SK-N-SH (cell line): ENCODE results near the gene TFAP2A. TPM values are rescaled to one million over a fixed set of nuclear protein-coding genes. Genes with fewer than 3 reads are reported as not detected.

Experiments
- CTCF ChIA-PET: fragments of 300-600, 350-600 bp; formaldehyde crosslinking; extraction: SDS; loops from one replicate; lab custom pipeline; 2021; lab: Yijun Ruan, JAX
- POLR2A ChIA-PET: fragments of 350-600 bp; sonication (Branson Sonifier 250); formaldehyde crosslinking; extraction: SDS; loops from one replicate; lab custom pipeline; 2020; ENCODE audit warnings: antibody characterized with exemption, inconsistent platforms; lab: Yijun Ruan, JAX
- DNase-seq: peaks from one replicate; pipeline ENCODE4 v3.0.0; 2012
- H2AFZ ChIP-seq: fragments of 200-600 bp; sonication (generic); 2 replicates; pipeline ENCODE4 v1.8.1; 2016; ENCODE audit warnings: antibody characterized with exemption, mild to moderate bottlenecking, low read depth
- H3F3A ChIP-seq: fragments of 200-600 bp; sonication (generic); replicated peaks from 2 replicates; pipeline ENCODE3; 2016; ENCODE audit warnings: antibody characterized with exemption, mild to moderate bottlenecking; ENCODE audit not compliant: insufficient read depth
- H3K27ac ChIP-seq, 2 experiments: fragments of 200-500 bp in 1 of 2; fragments of 200-600 bp in 1 of 2; sonication (Bioruptor generic) in 1 of 2; sonication (generic), shearing (Covaris generic) in 1 of 2; 2 replicates each; pipeline versions ENCODE4 v1.5.1 to v1.6.1; 2014 to 2016; ENCODE audit warnings: low read depth in 2 of 2, inconsistent platforms in 1 of 2, low read length in 1 of 2, mild to moderate bottlenecking in 1 of 2, mixed read lengths in 1 of 2
- H3K27me3 ChIP-seq: fragments of 200-600 bp; sonication (generic), shearing (Covaris generic); 2 replicates; pipeline ENCODE4 v1.6.1; 2016; ENCODE audit warnings: mixed run types; ENCODE audit not compliant: insufficient read depth
- H3K36me3 ChIP-seq, 2 experiments: fragments of 200-500 bp in 1 of 2; fragments of 200-600 bp in 1 of 2; sonication (Bioruptor generic) in 1 of 2; sonication (generic) in 1 of 2; replicated peaks in 1 of 2; 2 replicates each; pipeline versions ENCODE3 to v1.5.1; 2014 to 2016; ENCODE audit warnings: low read length in 1 of 2, mild to moderate bottlenecking in 1 of 2; ENCODE audit not compliant: insufficient read depth in 2 of 2, control insufficient read depth in 1 of 2
- H3K4me1 ChIP-seq, 2 experiments: fragments of 200-500 bp in 1 of 2; fragments of 200-600 bp in 1 of 2; sonication (Bioruptor generic) in 1 of 2; sonication (generic), shearing (Covaris generic) in 1 of 2; 2 replicates each; pipeline versions ENCODE4 v1.5.1 to v1.6.1; 2014 to 2016; ENCODE audit warnings: low read depth in 1 of 2, low read length in 1 of 2, mixed run types in 1 of 2; ENCODE audit not compliant: insufficient read depth in 2 of 2, control insufficient read depth in 1 of 2
- H3K4me2 ChIP-seq: fragments of 200-600 bp; sonication (generic), shearing (Covaris generic); 2 replicates; pipeline ENCODE4 v1.6.1; 2017; ENCODE audit warnings: mixed run types
- H3K4me3 ChIP-seq, 2 experiments: fragments of 200-500 bp in 1 of 2; fragments of 200-600 bp in 1 of 2; sonication (Bioruptor generic) in 1 of 2; sonication (generic), shearing (Covaris generic) in 1 of 2; 2 replicates each; pipeline versions ENCODE4 v1.5.1 to v1.8.1; 2014 to 2016; ENCODE audit warnings: low read depth in 2 of 2, inconsistent platforms in 1 of 2, low read length in 1 of 2, mild to moderate bottlenecking in 1 of 2, mixed read lengths in 1 of 2, moderate library complexity in 1 of 2
- H3K79me2 ChIP-seq: fragments of 200-600 bp; sonication (generic); 2 replicates; pipeline ENCODE4 v1.8.1; 2017; ENCODE audit warnings: mild to moderate bottlenecking; ENCODE audit not compliant: insufficient read depth
- H3K9ac ChIP-seq: fragments of 200-600 bp; sonication (generic); 2 replicates; pipeline ENCODE4 v1.6.1; 2017; ENCODE audit warnings: mixed run types
- H3K9me2 ChIP-seq: fragments of 200-600 bp; sonication (generic); 2 replicates; pipeline ENCODE4 v1.6.1; 2017; ENCODE audit warnings: mixed run types
- H3K9me3 ChIP-seq: fragments of 200-600 bp; sonication (generic); 2 replicates; pipeline ENCODE4 v1.6.1; 2017; ENCODE audit warnings: mixed run types, mild to moderate bottlenecking, moderate library complexity
- H4K20me1 ChIP-seq: fragments of 200-600 bp; sonication (generic); 2 replicates; pipeline ENCODE4 v1.6.1; 2017; ENCODE audit warnings: mild to moderate bottlenecking, mixed run types; ENCODE audit not compliant: insufficient read depth
- EZH2phosphoT487 ChIP-seq: fragments of 200-600 bp; sonication (generic); IDR thresholded peaks from 2 replicates; pipeline ENCODE4 v1.6.1; 2017; ENCODE audit warnings: low read depth, mixed run types, mild to moderate bottlenecking, antibody characterized with exemption, moderate library complexity, borderline replicate concordance
- FOSL2 ChIP-seq: IDR thresholded peaks from 2 replicates; pipeline ENCODE4 v1.4.0; 2012; ENCODE audit warnings: low read depth, mild to moderate bottlenecking, moderate library complexity, borderline replicate concordance
- FOXJ3 ChIP-seq: sonication (generic); formaldehyde crosslinking; IDR thresholded peaks from 2 replicates; pipeline ENCODE4 v1.5.1; 2020; ENCODE audit warnings: mild to moderate bottlenecking, missing genetic modification reagents
- FOXM1 ChIP-seq: IDR thresholded peaks from 2 replicates; pipeline ENCODE4 v1.4.0; 2012; ENCODE audit warnings: low read depth, mild to moderate bottlenecking
- GABPA ChIP-seq: IDR thresholded peaks from 2 replicates; pipeline ENCODE4 v1.4.0; 2012; ENCODE audit warnings: low read depth, mild to moderate bottlenecking
- JUND ChIP-seq: IDR thresholded peaks from 2 replicates; pipeline ENCODE4 v1.4.0; 2012
- MEF2A ChIP-seq: IDR thresholded peaks from 2 replicates; pipeline ENCODE4 v1.4.0; 2012; ENCODE audit warnings: low read depth, borderline replicate concordance
- MXI1 ChIP-seq: IDR thresholded peaks from 2 replicates; pipeline ENCODE4 v1.6.1; 2012; ENCODE audit warnings: mild to moderate bottlenecking, low read depth, low read length, improper control_type of control experiment
- NRF1 ChIP-seq: IDR thresholded peaks from 2 replicates; pipeline ENCODE4 v1.6.1; 2012; ENCODE audit warnings: low read depth, mild to moderate bottlenecking, low read length
- REST ChIP-seq: IDR thresholded peaks from 2 replicates; pipeline ENCODE4 v1.6.1; 2012; ENCODE audit warnings: mild to moderate bottlenecking, low read depth, low read length, moderate library complexity
- RXRA ChIP-seq: IDR thresholded peaks from 2 replicates; pipeline ENCODE4 v1.4.0; 2012; ENCODE audit warnings: low read depth, mild to moderate bottlenecking, borderline replicate concordance
- SMC3 ChIP-seq: IDR thresholded peaks from 2 replicates; pipeline ENCODE4 v1.6.1; 2012; ENCODE audit warnings: low read depth, low read length, improper control_type of control experiment
- TAF1 ChIP-seq: IDR thresholded peaks from 2 replicates; pipeline ENCODE4 v1.6.1; 2012; ENCODE audit warnings: low read depth, mild to moderate bottlenecking, low read length, moderate library complexity, borderline replicate concordance
- TCF12 ChIP-seq: IDR thresholded peaks from 2 replicates; pipeline ENCODE4 v1.4.0; 2012
- YY1 ChIP-seq: IDR thresholded peaks from 2 replicates; pipeline ENCODE4 v1.4.0; 2012; ENCODE audit warnings: low read depth, mild to moderate bottlenecking
- ZBTB33 ChIP-seq: IDR thresholded peaks from 2 replicates; pipeline ENCODE4 v1.4.0; 2012; ENCODE audit warnings: low read depth, borderline replicate concordance
- WGBS: methylation state at CpG from one replicate; pipeline ENCODE4 v1.1.6; 2017; ENCODE audit warnings: low lambda C conversion rate; 5-methylcytosine and 5-hydroxymethylcytosine counted together
- polyA plus RNA-seq, 3 experiments: library from polyadenylated mRNA; depleted of rRNA; stranded (reverse); fragments of >200 nt; gene quantifications; 2 replicates each; pipeline ENCODE4 v1.2.3, GENCODE V29; 2012
- TF ChIP-seq, protein P1 (sequence below): fragments of 200-600 bp; sonication (generic); IDR thresholded peaks from 2 replicates; pipeline ENCODE4 v1.6.1; 2017; ENCODE audit warnings: antibody characterized with exemption, mild to moderate bottlenecking, moderate library complexity
- TF ChIP-seq, protein P2 (sequence below): IDR thresholded peaks from 2 replicates; pipeline ENCODE4; 2012

TFAP2A gene
- polyA plus RNA-seq, 1 of the 3 experiments (the other 2 are of a cell fraction): 0.07 TPM

DNA sequence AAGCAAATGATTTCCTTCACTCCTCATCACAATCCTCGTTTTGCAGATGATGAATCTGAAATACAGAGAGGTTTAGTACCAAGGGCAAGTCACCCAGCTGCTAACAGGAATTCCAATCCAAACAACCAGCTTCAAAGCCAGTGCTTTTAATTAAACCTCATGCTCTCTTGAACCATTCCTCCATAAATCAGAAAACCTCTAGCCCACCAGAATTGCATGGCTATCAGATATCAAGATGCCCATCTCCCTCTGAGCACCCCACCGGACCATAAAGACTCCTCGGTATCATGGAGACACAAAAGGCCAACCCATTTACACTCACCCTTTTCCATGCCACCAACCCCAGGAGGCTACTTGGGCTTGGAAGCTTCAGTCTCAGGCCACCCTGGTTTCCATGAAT is 46.0 kb downstream of the TFAP2A start:
- no peaks in the 10 kb centered on the region for H3K9me2 ChIP-seq
- no peaks in the 10 kb centered on the region for H3F3A ChIP-seq
- CTCF ChIA-PET: no interaction called here
- H3K36me3 ChIP-seq: no peaks in the 10 kb centered on the region
- POLR2A ChIA-PET: no interaction called here
- DNase-seq: no peak
- no peak for TF ChIP-seq ZBTB33
- TF ChIP-seq GABPA: no peak
- TF ChIP-seq, protein P1, sequence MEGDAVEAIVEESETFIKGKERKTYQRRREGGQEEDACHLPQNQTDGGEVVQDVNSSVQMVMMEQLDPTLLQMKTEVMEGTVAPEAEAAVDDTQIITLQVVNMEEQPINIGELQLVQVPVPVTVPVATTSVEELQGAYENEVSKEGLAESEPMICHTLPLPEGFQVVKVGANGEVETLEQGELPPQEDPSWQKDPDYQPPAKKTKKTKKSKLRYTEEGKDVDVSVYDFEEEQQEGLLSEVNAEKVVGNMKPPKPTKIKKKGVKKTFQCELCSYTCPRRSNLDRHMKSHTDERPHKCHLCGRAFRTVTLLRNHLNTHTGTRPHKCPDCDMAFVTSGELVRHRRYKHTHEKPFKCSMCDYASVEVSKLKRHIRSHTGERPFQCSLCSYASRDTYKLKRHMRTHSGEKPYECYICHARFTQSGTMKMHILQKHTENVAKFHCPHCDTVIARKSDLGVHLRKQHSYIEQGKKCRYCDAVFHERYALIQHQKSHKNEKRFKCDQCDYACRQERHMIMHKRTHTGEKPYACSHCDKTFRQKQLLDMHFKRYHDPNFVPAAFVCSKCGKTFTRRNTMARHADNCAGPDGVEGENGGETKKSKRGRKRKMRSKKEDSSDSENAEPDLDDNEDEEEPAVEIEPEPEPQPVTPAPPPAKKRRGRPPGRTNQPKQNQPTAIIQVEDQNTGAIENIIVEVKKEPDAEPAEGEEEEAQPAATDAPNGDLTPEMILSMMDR: no peak
- TF ChIP-seq SMC3: no peak
- no peak for TF ChIP-seq FOXJ3 (CRISPR knock-in tag)
- no peak for TF ChIP-seq YY1
- no peak for TF ChIP-seq MXI1
- no peak for TF ChIP-seq FOSL2
- no peak for TF ChIP-seq REST
- TF ChIP-seq TAF1: no peak
- TF ChIP-seq, protein P2, sequence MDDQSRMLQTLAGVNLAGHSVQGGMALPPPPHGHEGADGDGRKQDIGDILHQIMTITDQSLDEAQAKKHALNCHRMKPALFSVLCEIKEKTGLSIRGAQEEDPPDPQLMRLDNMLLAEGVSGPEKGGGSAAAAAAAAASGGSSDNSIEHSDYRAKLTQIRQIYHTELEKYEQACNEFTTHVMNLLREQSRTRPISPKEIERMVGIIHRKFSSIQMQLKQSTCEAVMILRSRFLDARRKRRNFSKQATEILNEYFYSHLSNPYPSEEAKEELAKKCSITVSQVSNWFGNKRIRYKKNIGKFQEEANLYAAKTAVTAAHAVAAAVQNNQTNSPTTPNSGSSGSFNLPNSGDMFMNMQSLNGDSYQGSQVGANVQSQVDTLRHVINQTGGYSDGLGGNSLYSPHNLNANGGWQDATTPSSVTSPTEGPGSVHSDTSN: no peak
- no peak for TF ChIP-seq FOXM1
- TF ChIP-seq MEF2A: no peak
- TF ChIP-seq NRF1: no peak
- TF ChIP-seq JUND: no peak
- no peak for TF ChIP-seq EZH2phosphoT487
- TF ChIP-seq RXRA: no peak
- TF ChIP-seq TCF12: no peak
- WGBS: 13% methylated on average over 3 of the region's 3 CpGs
- H4K20me1 ChIP-seq: no peaks in the 10 kb centered on the region
- no peaks in the 10 kb centered on the region for H3K4me1 ChIP-seq
- H3K4me3 ChIP-seq: no peak overlapping the region
- H3K27me3 ChIP-seq: peaks cover 38% of the 10 kb centered on the region
- no peaks in the 10 kb centered on the region for H3K9me3 ChIP-seq
- H2AFZ ChIP-seq: no peak overlapping the region
- no peak overlapping the region for H3K9ac ChIP-seq
- H3K79me2 ChIP-seq: no peaks in the 10 kb centered on the region
- H3K27ac ChIP-seq: no peak overlapping the region
- H3K4me2 ChIP-seq: no peak overlapping the region
